WI38 (cell line): ENCODE measurements around the gene CPNE4.

Experiments used
- H3K4me3 ChIP-seq: 2 replicates; pipeline ENCODE4 v1.5.1; 2011; ENCODE audit warnings: low read depth, mild to moderate bottlenecking, control low read depth, low read length
- CTCF ChIP-seq: IDR thresholded peaks from 2 replicates; pipeline ENCODE4 v1.5.1; 2012; ENCODE audit warnings: low read depth, mild to moderate bottlenecking, control low read depth, low read length

The CPNE4 gene

GRCh38 chr3:131733086-131733841 is 301.6 kb downstream of the CPNE4 start:
- H3K4me3 ChIP-seq, result no peak overlapping the region
- TF ChIP-seq CTCF, result no peak

GRCh38 chr3:131731709-131732108 is 303.1 kb downstream of the CPNE4 start:
- no peak for TF ChIP-seq CTCF
- H3K4me3 ChIP-seq, result no peak overlapping the region

GRCh38 chr3:131730581-131730980 is 304.2 kb downstream of the CPNE4 start:
- no peak overlapping the region for H3K4me3 ChIP-seq
- no peak for TF ChIP-seq CTCF

- no peak overlapping the region for H3K4me3 ChIP-seq
- no peak for TF ChIP-seq CTCF
Measured at GRCh38 chr3:131729643-131730017, 305.2 kb downstream of the CPNE4 start.

GRCh38 chr3:131728898-131729642 is 305.7 kb downstream of the CPNE4 start:
- H3K4me3 ChIP-seq, result no peak overlapping the region
- no peak for TF ChIP-seq CTCF

- no peak for TF ChIP-seq CTCF
- H3K4me3 ChIP-seq, result no peak overlapping the region
Measured at GRCh38 chr3:131725414-131725813, 309.4 kb downstream of the CPNE4 start.

- no peak overlapping the region for H3K4me3 ChIP-seq
- TF ChIP-seq CTCF, result no peak
Measured at GRCh38 chr3:131723343-131723742, 311.5 kb downstream of the CPNE4 start.
